GM21526 (cell line): ENCODE results near the gene ZNF333.
"Not testable (repeated sequence)": the region's sequence is repeated elsewhere in the genome, so short reads cannot be mapped to it uniquely, and the experiment has no call there.

Experiments
- ATAC-seq: cut with Tn5 transposase; IDR thresholded peaks from one replicate; pipeline ENCODE4 v1.9.1; 2021; ENCODE audit warnings: moderate library complexity; ENCODE audit not compliant: unreplicated experiment, low FRiP score

ZNF333 gene

GRCh38 chr19:14765841-14766240 lies 76.0 kb downstream of the ZNF333 start:
- not testable (repeated sequence) for ATAC-seq

GRCh38 chr19:14767466-14767971 lies 77.7 kb downstream of the ZNF333 start:
- ATAC-seq: no peak

- no peak for ATAC-seq
Observed at GRCh38 chr19:14768001-14768400, 78.2 kb downstream of the ZNF333 start.

GRCh38 chr19:14769201-14769600 lies 79.4 kb downstream of the ZNF333 start:
- no peak for ATAC-seq

GRCh38 chr19:14770136-14770535 lies 80.3 kb downstream of the ZNF333 start:
- no peak for ATAC-seq

- ATAC-seq: no peak
Observed at GRCh38 chr19:14770944-14771839, 81.3 kb downstream of the ZNF333 start.

- ATAC-seq: no peak
Observed at GRCh38 chr19:14772467-14772866, 82.6 kb downstream of the ZNF333 start.

GRCh38 chr19:14772995-14773394 lies 83.1 kb downstream of the ZNF333 start:
- no peak for ATAC-seq

- not testable (repeated sequence) for ATAC-seq
Observed at GRCh38 chr19:14773722-14774121, 83.9 kb downstream of the ZNF333 start.

GRCh38 chr19:14774373-14774772 lies 84.5 kb downstream of the ZNF333 start:
- no peak for ATAC-seq

- not testable (repeated sequence) for ATAC-seq
Observed at GRCh38 chr19:14775326-14775725, 85.5 kb downstream of the ZNF333 start.

GRCh38 chr19:14775869-14776586 lies 86.2 kb downstream of the ZNF333 start:
- no peak for ATAC-seq

- not testable (repeated sequence) for ATAC-seq
Observed at GRCh38 chr19:14777645-14778044, 87.8 kb downstream of the ZNF333 start.

- not testable (repeated sequence) for ATAC-seq
Observed at GRCh38 chr19:14778110-14778845, 88.4 kb downstream of the ZNF333 start, which contains the start of gene ADGRE2. Gene ADGRE2 (minus strand): TSS chr19:14778560. CDS start chr19:14776756, 1,804 bp downstream.

GRCh38 chr19:14779151-14779550 lies 89.3 kb downstream of the ZNF333 start:
- no peak for ATAC-seq

GRCh38 chr19:14780622-14781225 lies 90.9 kb downstream of the ZNF333 start:
- not testable (repeated sequence) for ATAC-seq

GRCh38 chr19:14781713-14782536 lies 92.1 kb downstream of the ZNF333 start:
- not testable (repeated sequence) for ATAC-seq

GRCh38 chr19:14782626-14783409 lies 93.0 kb downstream of the ZNF333 start:
- ATAC-seq: no peak
